OCI-LY3 (cell line): ENCODE results near the gene PCDHGC5.

Experiments used
- H2AFZ ChIP-seq: fragments of 200-600, 300-600 bp; shearing (Covaris generic); 2 replicates; pipeline ENCODE4 v1.6.0; 2014; ENCODE audit warnings: antibody characterized with exemption, low read depth, low read length
- H3K27ac ChIP-seq: fragments of 200-600, 300-600 bp; sonication (generic); 2 replicates; pipeline ENCODE4 v1.5.1; 2014; ENCODE audit warnings: mild to moderate bottlenecking, low read length, moderate library complexity, mixed read lengths
- H3K27me3 ChIP-seq: fragments of 200-600, 300-600 bp; sonication (generic); 2 replicates; pipeline ENCODE4 v1.6.1; 2014; ENCODE audit warnings: low read depth, low read length, mixed read lengths
- H3K36me3 ChIP-seq: fragments of 200-600, 300-600 bp; sonication (generic); replicated peaks from 2 replicates; pipeline ENCODE3; 2014; ENCODE audit warnings: low read depth, low read length, mixed read lengths
- H3K4me1 ChIP-seq: fragments of 300-600, 200-600 bp; sonication (generic); 2 replicates; pipeline ENCODE4 v1.6.1; 2014; ENCODE audit warnings: low read length, mixed read lengths
- H3K4me2 ChIP-seq: fragments of 200-600, 300-600 bp; sonication (generic); 2 replicates; pipeline ENCODE4 v1.6.1; 2014; ENCODE audit warnings: low read length, mixed read lengths
- H3K4me3 ChIP-seq: fragments of 300-600, 200-600 bp; sonication (generic); 2 replicates; pipeline ENCODE4 v1.5.1; 2014; ENCODE audit warnings: antibody characterized with exemption, mild to moderate bottlenecking, low read length, moderate library complexity
- H3K79me2 ChIP-seq: fragments of 300-600, 200-600 bp; shearing (Covaris generic); 2 replicates; pipeline ENCODE4 v1.6.1; 2014; ENCODE audit warnings: mild to moderate bottlenecking, low read length, mixed read lengths
- H3K9ac ChIP-seq: fragments of 300-600, 200-600 bp; shearing (Covaris generic); 2 replicates; pipeline ENCODE4 v1.6.0; 2014; ENCODE audit warnings: mild to moderate bottlenecking, low read length, moderate library complexity
- H3K9me3 ChIP-seq: fragments of 200-600, 300-600 bp; shearing (Covaris generic); 2 replicates; pipeline ENCODE4 v1.6.1; 2014; ENCODE audit warnings: low read length, mixed read lengths; ENCODE audit not compliant: insufficient read depth
- H4K20me1 ChIP-seq: fragments of 200-600, 300-600 bp; sonication (generic); 2 replicates; pipeline ENCODE4 v1.6.1; 2016; ENCODE audit warnings: low read length, mixed read lengths; ENCODE audit not compliant: insufficient read depth
- CTCF ChIP-seq: fragments of 200-600, 300-600 bp; sonication (generic); IDR thresholded peaks from 2 replicates; pipeline ENCODE4 v1.5.1; 2014; ENCODE audit warnings: antibody characterized with exemption, low read length, low read depth
- EZH2phosphoT487 ChIP-seq: fragments of 200-600 bp; shearing (Covaris generic); IDR thresholded peaks from 2 replicates; pipeline ENCODE4 v1.6.1; 2018; ENCODE audit warnings: antibody characterized with exemption, mixed run types, low read depth

PCDHGC5 gene

GRCh38 chr5:141486091-141486490 is 2.8 kb upstream of the PCDHGC5 start:
- Histone ChIP-seq H3K4me2 (no peak overlapping the region), H4K20me1 (no peaks in the 10 kb centered on the region), H3K27ac (no peak overlapping the region), H2AFZ (no peak overlapping the region), H3K36me3 (no peaks in the 10 kb centered on the region), H3K9ac (no peak overlapping the region), H3K27me3 (peaks cover 13% of the 10 kb centered on the region), H3K4me3 (no peak overlapping the region), H3K79me2 (no peaks in the 10 kb centered on the region), H3K9me3 (no peaks in the 10 kb centered on the region), H3K4me1 (no peaks in the 10 kb centered on the region)
- no peak for TF ChIP-seq CTCF
- no peak for TF ChIP-seq EZH2phosphoT487

- Histone ChIP-seq H3K4me1 (no peaks in the 10 kb centered on the region), H3K4me2 (no peak overlapping the region), H3K4me3 (no peak overlapping the region), H2AFZ (no peak overlapping the region), H3K9ac (no peak overlapping the region), H3K79me2 (no peaks in the 10 kb centered on the region), H3K27me3 (peaks cover 13% of the 10 kb centered on the region), H3K9me3 (no peaks in the 10 kb centered on the region), H3K36me3 (no peaks in the 10 kb centered on the region), H4K20me1 (no peaks in the 10 kb centered on the region), H3K27ac (no peak overlapping the region)
- TF ChIP-seq EZH2phosphoT487 (no peak), CTCF (no peak)
Observed at GRCh38 chr5:141487131-141487530, 1.8 kb upstream of the PCDHGC5 start.

- Histone ChIP-seq H2AFZ (no peak overlapping the region), H3K79me2 (no peaks in the 10 kb centered on the region)
- TF ChIP-seq CTCF, result no peak
- TF ChIP-seq EZH2phosphoT487, result no peak
Observed at GRCh38 chr5:141489841-141490240, 960 bp downstream of the PCDHGC5 start.

GRCh38 chr5:141490271-141490670 is 1.4 kb downstream of the PCDHGC5 start:
- H3K36me3 ChIP-seq, result no peaks in the 10 kb centered on the region

More at GRCh38 chr5:141489841-141490240, 960 bp downstream of the PCDHGC5 start:
- Histone ChIP-seq H3K27me3 (peaks cover 6% of the 10 kb centered on the region; the same call in 1 of the 2 replicates), H3K4me2 (no peak overlapping the region), H3K4me3 (no peak overlapping the region), H3K27ac (no peak overlapping the region), H3K4me1 (no peaks in the 10 kb centered on the region), H3K9me3 (no peaks in the 10 kb centered on the region), H3K36me3 (no peaks in the 10 kb centered on the region), H3K9ac (no peak overlapping the region), H4K20me1 (no peaks in the 10 kb centered on the region)

More at GRCh38 chr5:141490271-141490670, 1.4 kb downstream of the PCDHGC5 start:
- no peak overlapping the region for H3K27ac ChIP-seq
- H3K79me2 ChIP-seq, result no peaks in the 10 kb centered on the region
- no peak for TF ChIP-seq EZH2phosphoT487
- TF ChIP-seq CTCF, result no peak
- no peak overlapping the region for H2AFZ ChIP-seq
- no peaks in the 10 kb centered on the region for H3K4me1 ChIP-seq
- H3K4me2 ChIP-seq, result no peak overlapping the region
- H3K27me3 ChIP-seq, result peaks cover 3% of the 10 kb centered on the region; the same call in 1 of the 2 replicates
- no peak overlapping the region for H3K4me3 ChIP-seq
- H3K9ac ChIP-seq, result no peak overlapping the region
- H4K20me1 ChIP-seq, result no peaks in the 10 kb centered on the region
- no peaks in the 10 kb centered on the region for H3K9me3 ChIP-seq
